IPS DF 4.7 (cell line): ENCODE data around the gene C4B.
"Not testable (repeated sequence)": the region's sequence is repeated elsewhere in the genome, so short reads cannot be mapped to it uniquely, and the experiment has no call there.

ENCODE experiments used
- DNase-seq: peaks from one replicate; pipeline ENCODE4 v3.0.0-alpha.2; 2013; ENCODE audit warnings: low spot score; ENCODE audit errors: extremely low read depth

Gene C4B

DNA sequence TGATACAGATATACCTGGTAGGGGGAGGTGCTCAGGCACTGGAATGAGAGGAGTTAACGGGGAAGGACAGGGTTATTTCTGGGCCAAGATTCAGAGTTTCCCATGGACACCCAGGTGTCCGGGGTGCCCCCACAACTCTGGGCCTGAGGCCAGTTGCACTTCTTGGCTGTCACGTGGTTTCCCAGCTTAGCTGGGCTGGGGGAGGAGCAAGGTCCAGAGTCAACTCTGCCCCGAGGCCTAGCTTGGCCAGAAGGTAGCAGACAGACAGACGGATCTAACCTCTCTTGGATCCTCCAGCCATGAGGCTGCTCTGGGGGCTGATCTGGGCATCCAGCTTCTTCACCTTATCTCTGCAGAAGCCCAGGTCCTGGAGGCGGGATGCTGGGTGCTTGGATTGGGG lies at the start of gene C4B:
C4B (plus strand) TSS at position 249 of the 400 bp plus-strand sequence; CDS start at position 300, 51 bp downstream.
- not testable (repeated sequence) for DNase-seq

- DNase-seq = no peak
Measured at GRCh38 chr6:31965700-31966099, 48.9 kb upstream of the C4B start.

DNA sequence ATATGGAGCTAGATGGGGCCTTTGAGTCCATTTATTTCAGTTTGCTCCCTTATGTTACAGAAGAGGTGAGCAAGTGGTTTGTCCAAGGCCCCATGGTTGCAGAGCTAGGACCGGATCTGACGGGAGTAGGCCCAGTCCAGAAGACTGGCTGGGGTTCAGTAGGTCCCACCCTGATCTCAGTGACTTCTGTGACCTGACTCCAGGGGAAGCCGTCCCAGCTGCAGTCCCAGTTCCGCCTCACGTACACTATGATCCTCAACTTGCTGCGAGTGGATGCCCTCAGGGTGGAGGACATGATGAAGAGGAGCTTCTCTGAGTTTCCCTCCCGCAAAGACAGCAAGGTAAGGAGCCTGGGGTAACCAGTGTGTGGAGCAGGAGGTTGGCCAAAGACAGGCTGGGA lies 48.1 kb upstream of the C4B start:
- no peak for DNase-seq

DNA sequence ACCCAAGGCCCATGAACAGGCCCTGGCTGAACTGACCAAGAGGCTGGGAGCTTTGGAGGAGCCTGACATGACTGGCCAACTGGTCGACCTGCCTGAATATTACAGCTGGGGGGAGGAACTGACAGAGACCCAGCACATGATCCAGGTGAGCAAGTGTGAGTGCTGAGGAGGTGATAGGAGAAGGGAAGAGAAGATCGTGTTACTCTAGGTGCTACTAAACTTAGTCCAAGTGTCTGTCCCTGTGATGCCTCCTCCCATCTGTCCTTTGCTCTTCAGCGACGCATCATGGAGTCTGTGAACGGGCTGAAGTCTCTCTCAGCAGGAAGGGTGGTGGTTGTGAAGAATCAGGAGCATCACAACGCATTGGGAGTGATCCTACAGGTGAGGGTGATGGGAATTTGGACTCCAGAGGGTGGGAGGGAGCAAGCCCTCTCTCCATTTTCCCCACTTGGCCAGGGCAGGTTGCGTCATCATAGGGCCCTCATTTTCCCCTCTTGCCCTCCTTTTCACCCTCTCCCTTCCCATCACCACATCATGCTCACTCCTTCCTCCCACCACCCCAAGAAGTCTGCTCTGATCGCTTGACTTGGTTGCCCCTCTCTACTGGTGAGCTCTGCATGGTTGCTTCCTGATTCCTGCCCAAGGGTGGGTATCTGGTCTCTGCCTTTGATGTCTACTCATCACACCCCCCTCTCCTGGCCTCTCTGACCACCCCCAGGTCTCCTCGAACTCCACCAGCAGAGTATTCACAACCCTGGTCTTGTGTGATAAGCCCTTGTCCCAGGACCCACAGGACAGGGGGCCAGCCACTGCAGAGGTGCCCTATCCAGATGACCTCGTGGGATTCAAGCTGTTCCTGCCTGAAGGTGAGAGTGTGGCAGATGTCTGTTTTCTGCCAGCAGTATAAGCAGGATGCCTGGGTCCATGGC lies 47.3 kb upstream of the C4B start:
- no peak for DNase-seq

GRCh38 chr6:31967926-31968320 lies 46.7 kb upstream of the C4B start:
- DNase-seq = no peak

GRCh38 chr6:31968326-31968725 lies 46.3 kb upstream of the C4B start:
- DNase-seq = no peak

- DNase-seq = no peak
Measured at GRCh38 chr6:31968791-31969711, 45.5 kb upstream of the C4B start.

DNA sequence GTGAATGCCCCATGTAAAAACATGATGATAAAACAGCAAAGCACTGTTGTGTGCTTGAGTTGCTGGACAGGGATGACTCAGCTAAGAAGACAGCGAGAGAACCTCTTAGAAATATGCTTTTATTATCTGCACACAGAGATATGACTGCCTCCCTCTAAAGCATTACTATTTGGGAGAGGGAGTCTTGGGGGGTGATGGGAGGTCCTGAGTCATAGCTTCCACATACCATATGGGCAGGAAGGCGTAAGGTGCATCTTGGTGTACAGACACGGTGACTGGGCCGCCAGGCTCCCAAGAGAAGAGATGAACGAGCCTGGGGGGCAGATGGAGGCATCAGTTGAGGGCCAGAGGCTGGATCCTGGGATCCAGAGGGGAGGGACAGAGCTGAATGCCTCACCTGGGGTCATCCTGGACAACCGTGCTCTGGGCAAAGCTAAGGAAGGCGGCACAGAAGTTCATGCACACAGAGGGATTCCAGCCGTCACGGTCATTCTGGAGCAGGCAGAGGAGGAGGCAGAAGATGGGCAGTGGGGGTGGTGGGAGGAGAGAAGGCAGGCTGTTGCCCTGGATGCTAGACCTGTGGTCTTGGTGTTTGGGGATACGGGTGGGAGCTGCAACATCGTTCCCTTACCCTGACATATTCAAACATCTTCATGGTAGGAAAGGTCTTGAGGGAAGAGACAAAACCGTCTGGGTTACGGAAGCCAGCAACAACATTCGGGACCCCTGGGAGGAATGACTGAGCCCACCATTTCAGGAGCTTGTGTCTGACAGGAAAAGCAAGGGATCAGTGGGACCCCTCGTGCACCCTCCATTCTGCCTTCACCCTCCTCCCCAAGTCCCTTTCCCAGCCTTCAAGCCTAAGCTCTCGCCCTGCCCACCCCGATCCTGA lies 44.6 kb upstream of the C4B start:
- no peak for DNase-seq

GRCh38 chr6:31970604-31971271 lies 43.9 kb upstream of the C4B start:
- DNase-seq = no peak

- DNase-seq = no peak
Measured at GRCh38 chr6:31971279-31971992, 43.2 kb upstream of the C4B start.

- DNase-seq = peak; percentile 90
Measured at GRCh38 chr6:31971993-31972708, 42.4 kb upstream of the C4B start, which contains the start of gene DXO. Gene DXO (minus strand): TSS chr6:31972138. CDS start chr6:31971675, 463 bp downstream.

DNA sequence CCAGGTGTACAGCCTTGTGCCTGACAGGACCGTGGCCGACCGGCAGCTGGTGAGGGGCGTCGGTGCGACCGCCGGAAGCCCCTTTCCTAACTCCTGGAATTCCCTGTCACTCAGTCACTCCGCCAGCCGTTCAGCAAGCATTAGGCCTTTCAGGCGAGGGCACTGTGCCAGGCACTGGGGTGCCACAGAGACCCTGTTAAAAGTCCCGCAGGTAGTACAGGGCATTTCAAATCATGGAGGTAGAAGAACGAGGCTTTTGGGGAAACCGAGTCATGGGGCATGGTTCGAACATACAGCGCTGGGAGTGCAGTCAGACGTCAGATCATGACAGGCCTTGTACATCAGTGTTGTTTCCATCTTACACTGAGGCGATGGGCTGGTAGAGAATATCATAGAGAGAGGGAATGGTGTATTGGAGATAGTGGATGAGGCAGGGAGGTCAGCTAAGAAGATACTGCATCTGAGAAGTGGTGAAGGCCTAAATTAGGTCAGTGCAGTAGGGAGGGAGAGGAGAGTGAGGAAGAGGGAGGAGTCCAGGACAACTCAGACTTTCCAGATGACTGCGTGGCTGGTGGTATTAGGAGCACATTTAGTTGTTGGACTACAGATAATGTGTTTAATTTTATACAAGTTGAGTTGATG lies 41.8 kb upstream of the C4B start:
- no peak for DNase-seq

DNA sequence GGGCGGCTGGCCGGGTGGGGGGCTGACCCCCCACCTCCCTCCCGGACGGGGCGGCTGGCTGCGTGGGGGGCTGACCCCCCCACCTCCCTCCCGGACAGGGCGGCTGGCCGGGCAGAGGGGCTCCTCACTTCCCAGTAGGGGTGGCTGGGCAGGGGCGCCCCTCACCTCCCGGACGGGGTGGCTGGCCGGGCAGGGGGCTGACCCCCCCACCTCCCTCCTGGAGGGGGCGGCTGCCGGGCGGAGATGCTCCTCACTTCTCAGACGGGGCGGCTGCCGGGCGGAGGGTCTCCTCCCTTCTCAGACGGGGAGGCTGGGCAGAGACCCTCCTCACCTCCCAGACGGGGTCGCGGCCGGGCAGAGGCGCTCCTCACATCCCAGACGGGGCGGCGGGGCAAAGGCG lies 38.5 kb upstream of the C4B start:
- not testable (repeated sequence) for DNase-seq

GRCh38 chr6:31977816-31978431 lies 36.7 kb upstream of the C4B start:
- DNase-seq = no peak

DNA sequence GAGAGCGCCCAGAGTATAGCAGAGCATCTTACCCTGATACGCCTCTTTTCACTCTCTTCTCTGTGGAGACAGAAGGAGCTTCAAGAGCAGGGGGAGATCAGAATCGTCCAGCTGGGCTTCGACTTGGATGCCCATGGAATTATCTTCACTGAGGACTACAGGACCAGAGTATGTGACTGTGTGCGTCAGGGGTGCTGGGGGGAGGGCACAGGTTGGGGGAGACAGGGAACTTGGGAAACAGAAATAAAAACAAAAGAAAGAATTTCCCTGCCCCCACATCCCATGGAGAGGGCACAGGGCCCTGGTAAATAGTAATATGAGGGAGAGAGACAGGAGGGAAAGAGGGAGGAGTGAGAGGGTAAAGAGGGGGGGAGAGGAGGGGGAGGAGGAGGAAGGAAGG lies 35.8 kb upstream of the C4B start:
- no peak for DNase-seq

- no peak for DNase-seq
Measured at GRCh38 chr6:31979238-31979898, 35.2 kb upstream of the C4B start.

- not testable (repeated sequence) for DNase-seq
Measured at GRCh38 chr6:31980195-31980876, 34.3 kb upstream of the C4B start.
